ENCODE data around the gene FGFR3.

The FGFR3 gene

DNA sequence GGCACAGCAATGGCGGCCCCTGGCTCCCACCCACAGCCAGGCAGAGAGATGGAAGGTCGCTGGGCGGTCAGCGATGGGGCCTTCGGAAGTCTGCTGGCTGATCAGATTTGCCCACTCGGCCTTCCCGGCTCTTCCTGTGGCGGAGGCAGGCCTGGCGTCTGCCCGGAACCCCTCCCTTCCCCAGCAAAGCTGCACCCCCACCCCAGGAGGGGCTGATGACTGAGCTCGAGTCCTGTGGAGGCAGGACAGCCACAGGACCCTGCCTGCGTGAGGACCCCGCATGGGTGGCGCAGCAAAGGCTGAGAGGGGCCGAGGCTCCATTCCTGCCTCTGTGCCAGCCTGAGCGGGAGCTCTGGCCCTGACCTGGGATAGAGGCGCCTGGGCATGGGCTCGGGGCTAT lies 37.0 kb upstream of the FGFR3 start:
- intact Hi-C loops (cut with DNase I; ENCODE audit: low total_unique reads), result no loop called here
- Histone ChIP-seq H3K9me3 (no peaks in the 10 kb centered on the region), H3K27me3 (peaks cover 0 to 19% of the 10 kb centered on the region in 2 donors), H3K36me3 (no peaks in the 10 kb centered on the region), H3K4me3 (no peak overlapping the region), H3K27ac (no peak overlapping the region), H3K4me1 (peaks cover 0 to 5% (median 0%) of the 10 kb centered on the region in 4 donors)
- no peak for DNase-seq
- TF ChIP-seq, protein P1, sequence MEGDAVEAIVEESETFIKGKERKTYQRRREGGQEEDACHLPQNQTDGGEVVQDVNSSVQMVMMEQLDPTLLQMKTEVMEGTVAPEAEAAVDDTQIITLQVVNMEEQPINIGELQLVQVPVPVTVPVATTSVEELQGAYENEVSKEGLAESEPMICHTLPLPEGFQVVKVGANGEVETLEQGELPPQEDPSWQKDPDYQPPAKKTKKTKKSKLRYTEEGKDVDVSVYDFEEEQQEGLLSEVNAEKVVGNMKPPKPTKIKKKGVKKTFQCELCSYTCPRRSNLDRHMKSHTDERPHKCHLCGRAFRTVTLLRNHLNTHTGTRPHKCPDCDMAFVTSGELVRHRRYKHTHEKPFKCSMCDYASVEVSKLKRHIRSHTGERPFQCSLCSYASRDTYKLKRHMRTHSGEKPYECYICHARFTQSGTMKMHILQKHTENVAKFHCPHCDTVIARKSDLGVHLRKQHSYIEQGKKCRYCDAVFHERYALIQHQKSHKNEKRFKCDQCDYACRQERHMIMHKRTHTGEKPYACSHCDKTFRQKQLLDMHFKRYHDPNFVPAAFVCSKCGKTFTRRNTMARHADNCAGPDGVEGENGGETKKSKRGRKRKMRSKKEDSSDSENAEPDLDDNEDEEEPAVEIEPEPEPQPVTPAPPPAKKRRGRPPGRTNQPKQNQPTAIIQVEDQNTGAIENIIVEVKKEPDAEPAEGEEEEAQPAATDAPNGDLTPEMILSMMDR (IDR thresholded peaks at IDR 0.05), result no peak

DNA sequence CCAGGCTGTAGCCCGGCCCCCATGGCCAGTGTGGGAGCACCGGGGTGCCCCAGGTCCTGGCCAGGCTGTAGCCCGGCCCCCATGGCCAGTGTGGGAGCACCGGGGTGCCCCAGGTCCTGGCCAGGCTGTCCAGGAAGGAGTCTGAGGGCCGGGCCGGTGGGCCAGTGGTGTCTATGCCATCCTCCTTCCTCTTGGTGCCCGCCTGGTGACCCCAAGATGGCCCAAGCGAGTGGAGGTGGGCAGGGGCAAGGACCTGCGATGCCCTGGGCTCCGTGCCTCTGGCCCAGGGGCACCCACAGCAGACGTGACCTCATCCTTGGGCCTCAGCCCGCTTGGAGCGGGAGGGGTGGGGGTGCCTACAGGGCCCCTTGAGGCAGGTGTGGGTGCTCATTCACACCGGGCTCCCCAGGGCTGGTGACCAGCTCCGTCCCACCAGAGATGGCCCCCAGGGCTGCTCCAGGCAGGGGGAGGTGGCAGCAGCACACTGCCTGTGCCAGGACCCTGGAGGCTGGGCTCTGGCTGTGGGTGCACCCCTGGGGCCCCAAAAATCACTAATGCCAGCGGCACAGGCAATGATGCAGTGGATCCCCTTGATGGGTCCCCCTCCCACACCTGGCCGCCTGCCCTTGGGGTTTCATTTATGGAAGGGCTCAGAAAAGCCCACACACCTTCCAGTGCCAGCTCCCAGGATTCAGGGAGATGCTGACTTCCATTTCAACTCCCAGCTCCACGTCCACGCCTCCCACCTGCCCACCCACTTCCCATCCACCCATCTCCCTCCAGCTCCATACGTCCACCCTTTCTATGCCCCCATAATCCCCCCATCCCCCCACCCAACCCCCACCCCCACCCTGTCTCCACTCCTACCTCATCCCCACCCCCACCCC lies 36.0 kb upstream of the FGFR3 start:
- H3K27ac ChIP-seq, result no peak overlapping the region
- H3K4me3 ChIP-seq, result no peak overlapping the region
- H3K27me3 ChIP-seq, result peaks cover 0 to 13% of the 10 kb centered on the region in 2 donors
- intact Hi-C loops (cut with DNase I; ENCODE audit: low total_unique reads), result no loop called here
- TF ChIP-seq, protein P1 (IDR thresholded peaks at IDR 0.05), result no peak
- DNase-seq, result no peak
- peaks cover 0 to 5% (median 0%) of the 10 kb centered on the region in 4 donors for H3K4me1 ChIP-seq
- no peaks in the 10 kb centered on the region for H3K9me3 ChIP-seq
- H3K36me3 ChIP-seq, result no peaks in the 10 kb centered on the region

DNA sequence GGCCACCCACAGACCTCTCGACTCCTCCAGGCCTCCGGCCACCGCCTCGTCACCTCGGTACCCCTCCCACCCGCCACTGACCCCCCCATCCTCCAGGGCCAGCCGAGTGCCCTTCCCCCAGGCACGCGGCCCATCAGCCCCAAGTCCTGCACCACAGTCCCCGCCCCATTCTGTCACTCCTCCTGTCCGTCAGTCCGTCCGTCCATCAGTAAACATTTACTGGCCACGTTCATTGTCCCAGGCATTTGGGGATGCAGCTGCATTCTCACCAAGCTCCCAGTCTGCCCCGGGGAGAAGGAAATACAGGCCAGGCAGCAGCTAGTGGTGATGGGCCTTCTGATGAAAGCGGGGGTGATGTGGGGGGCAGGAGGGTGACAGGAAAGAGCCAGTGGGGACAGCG lies 35.3 kb upstream of the FGFR3 start:
- H3K27me3 ChIP-seq, result peaks cover 0 to 9% of the 10 kb centered on the region in 2 donors

DNA sequence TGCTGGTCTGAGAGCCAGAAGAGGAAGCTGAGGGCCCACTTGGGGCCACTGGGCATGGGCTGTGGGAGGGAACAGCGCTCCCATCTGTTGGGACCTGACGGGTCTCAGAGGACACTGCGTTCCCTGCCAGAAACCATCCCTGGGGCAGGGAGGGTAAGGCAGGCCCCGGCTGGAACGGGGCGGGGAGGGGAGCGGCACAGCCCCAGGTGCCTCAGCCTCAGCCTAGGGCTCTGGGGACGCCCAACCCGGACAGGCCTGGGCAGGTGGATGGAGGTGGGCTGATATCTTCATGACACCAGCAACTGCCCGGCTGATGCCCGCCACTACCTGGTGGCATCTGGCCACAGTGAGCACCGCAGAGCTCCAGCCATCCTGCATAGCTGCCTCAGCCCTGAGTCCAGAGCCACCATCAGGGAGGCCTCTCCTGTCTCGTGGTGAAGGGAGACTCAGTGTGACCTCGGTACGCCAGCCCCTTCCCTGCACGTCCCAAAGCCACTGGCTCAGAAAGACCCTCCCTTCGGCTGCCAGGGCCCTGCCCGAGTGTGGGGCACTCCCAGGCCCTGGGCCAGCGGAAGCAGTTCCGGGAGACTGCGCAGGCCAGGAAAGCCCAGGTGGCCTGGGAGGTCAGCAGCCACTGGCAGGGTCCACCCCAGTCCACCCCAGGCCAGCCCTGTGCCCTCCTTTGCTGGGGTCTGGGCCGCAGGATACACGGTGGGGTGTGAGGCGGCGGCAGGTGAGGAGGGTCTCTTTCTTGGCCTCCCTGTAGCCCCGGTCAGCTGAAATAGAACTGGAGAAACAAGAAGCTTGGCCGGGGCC lies 34.6 kb upstream of the FGFR3 start:
- intact Hi-C loops (cut with DNase I; ENCODE audit: low total_unique reads), result no loop called here
- Histone ChIP-seq H3K27ac (no peak overlapping the region), H3K4me1 (peaks cover 0 to 8% (median 6%) of the 10 kb centered on the region in 4 donors), H3K4me3 (no peak overlapping the region), H3K36me3 (no peaks in the 10 kb centered on the region), H3K9me3 (no peaks in the 10 kb centered on the region), H3K27me3 (peaks cover 0 to 12% of the 10 kb centered on the region in 2 donors)
- TF ChIP-seq, protein P1 (IDR thresholded peaks at IDR 0.05), result no peak
- no peak for DNase-seq

More for the DNA sequence above, 35.3 kb upstream of the FGFR3 start:
- TF ChIP-seq, protein P1 (IDR thresholded peaks at IDR 0.05), result no peak
- H3K4me1 ChIP-seq, result peaks cover 0 to under 1% (median under 1%) of the 10 kb centered on the region in 4 donors
- DNase-seq, result no peak
- intact Hi-C loops (cut with DNase I; ENCODE audit: low total_unique reads), result no loop called here
- H3K9me3 ChIP-seq, result no peaks in the 10 kb centered on the region
- no peaks in the 10 kb centered on the region for H3K36me3 ChIP-seq
- no peak overlapping the region for H3K27ac ChIP-seq
- no peak overlapping the region for H3K4me3 ChIP-seq

DNA sequence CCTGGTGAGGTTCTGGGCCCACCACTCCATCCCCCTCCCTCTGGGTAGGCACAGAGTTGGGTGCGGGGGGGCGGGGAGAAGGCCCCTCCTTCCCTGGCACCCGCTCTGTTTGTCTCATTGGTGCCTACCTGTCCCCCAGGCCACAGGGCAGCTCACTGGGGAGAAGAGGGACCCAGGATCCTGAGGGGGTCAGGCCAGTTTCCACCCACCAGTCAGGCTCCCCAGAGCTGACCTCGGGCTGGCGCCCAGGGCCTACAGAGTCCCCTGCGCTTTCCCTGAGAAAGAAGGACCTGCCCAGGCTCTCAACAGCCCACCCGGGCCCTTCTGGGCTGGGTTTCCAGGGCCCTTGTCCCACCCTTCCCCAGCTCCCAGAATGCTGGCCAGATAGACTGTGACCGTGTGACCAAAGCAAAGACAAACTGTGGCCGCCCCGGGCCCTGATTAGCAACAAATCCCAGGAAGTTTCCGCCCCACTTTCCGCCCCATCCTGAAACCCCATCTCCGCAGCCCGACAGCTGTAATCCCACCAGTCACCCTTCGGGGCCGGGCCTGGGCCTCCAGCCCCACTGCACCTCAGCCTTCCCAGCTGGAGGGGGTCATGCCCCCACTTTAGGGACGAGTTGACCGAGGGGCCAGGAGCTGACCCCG lies 33.8 kb upstream of the FGFR3 start:
- Histone ChIP-seq H3K4me1 (peaks cover 3 to 15% (median 12%) of the 10 kb centered on the region in 4 donors), H3K27ac (no peak overlapping the region), H3K4me3 (no peak overlapping the region), H3K36me3 (no peaks in the 10 kb centered on the region), H3K27me3 (peaks cover 0 to 14% of the 10 kb centered on the region in 2 donors), H3K9me3 (no peaks in the 10 kb centered on the region)
- intact Hi-C loops (cut with DNase I; ENCODE audit: low total_unique reads), result no loop called here
- DNase-seq, result no peak
- TF ChIP-seq, protein P1 (IDR thresholded peaks at IDR 0.05), result no peak

Data from tibial artery (tissue), 4 donors.